ENCODE data around the gene HTR3B.

The HTR3B gene

GRCh38 chr11:113992459-113993110 is 88.0 kb downstream of the HTR3B start:
- DNase-seq, result peak; percentile 23

GRCh38 chr11:113994077-113994954 is 89.7 kb downstream of the HTR3B start:
- peak; percentile 38 for DNase-seq
